ENCODE data around the gene NR6A1. TPM values are rescaled to one million over a fixed set of nuclear protein-coding genes. Genes with fewer than 3 reads are reported as not detected.

The NR6A1 gene
- total RNA-seq, 2 donors from 2014 or later = 0.71 to 4.6 TPM

DNA sequence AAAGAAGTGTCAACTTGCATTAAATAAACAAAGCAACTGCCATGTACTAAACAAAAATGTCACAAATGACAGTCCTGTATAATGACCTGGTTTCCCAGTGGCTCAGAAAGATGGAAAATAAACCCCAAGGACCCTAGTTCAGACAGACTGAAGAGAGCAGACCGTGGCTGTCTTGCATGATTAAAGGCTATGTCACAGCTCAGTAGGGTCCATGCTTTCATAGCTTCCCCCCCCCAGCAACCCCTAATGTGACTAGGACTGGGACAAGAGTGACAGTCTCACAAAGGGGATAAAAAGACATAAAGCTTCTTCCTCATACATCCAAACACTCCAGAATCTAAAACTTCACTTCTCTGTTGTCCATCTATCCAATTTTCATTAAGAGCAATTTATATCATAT is 113.6 kb downstream of the NR6A1 start:
- Histone ChIP-seq H3K4me3 (no peak overlapping the region), H3K27ac (peak overlapping the region; percentile 69 to 77), H3K36me3 (no peaks in the 10 kb centered on the region), H3K4me1 (ENCODE audit: control insufficient read depth in 1 of 2, low read depth in 2 of 2) (peaks cover 5 to 19% of the 10 kb centered on the region in 2 donors), H3K9me3 (no peaks in the 10 kb centered on the region), H3K27me3 (replicated peaks; ENCODE audit: insufficient read depth) (no peaks in the 10 kb centered on the region)
- ATAC-seq (ENCODE audit: insufficient number of reproducible peaks, low FRiP score, low read depth) (no peak), DNase-seq (ENCODE audit: low spot score) (no peak)
- no peak for TF ChIP-seq CTCF (IDR thresholded peaks at IDR 0.05)

DNA sequence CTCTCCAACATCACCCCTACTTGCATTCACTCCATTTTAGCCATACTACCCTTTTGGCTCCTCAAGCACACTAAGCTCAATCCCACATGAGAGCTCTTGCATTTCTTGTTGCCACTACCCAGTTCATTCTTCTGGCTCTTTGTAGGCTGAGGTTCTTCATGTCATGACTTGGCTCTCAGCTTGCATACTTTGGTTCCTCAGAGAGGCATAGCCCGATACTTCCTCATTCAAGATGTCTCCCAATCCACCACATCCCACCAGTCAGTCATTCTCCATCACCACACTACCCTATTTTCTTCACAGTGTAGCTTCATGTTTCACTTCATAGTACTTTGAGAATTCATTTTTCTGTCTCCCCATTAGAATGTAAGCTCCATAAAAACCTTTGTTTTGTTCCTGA is 116.7 kb downstream of the NR6A1 start:
- H3K4me1 ChIP-seq (ENCODE audit: control insufficient read depth in 1 of 2, low read depth in 2 of 2) = peaks cover 3 to 26% of the 10 kb centered on the region in 2 donors
- no peak for ATAC-seq (ENCODE audit: insufficient number of reproducible peaks, low FRiP score, low read depth)
- no peaks in the 10 kb centered on the region for H3K27me3 ChIP-seq (replicated peaks; ENCODE audit: insufficient read depth)
- DNase-seq (ENCODE audit: low spot score) = no peak
- H3K36me3 ChIP-seq = no peaks in the 10 kb centered on the region
- no peaks in the 10 kb centered on the region for H3K9me3 ChIP-seq
- no peak for TF ChIP-seq CTCF (IDR thresholded peaks at IDR 0.05)
- no peak overlapping the region for H3K27ac ChIP-seq
- no peak overlapping the region for H3K4me3 ChIP-seq

DNA sequence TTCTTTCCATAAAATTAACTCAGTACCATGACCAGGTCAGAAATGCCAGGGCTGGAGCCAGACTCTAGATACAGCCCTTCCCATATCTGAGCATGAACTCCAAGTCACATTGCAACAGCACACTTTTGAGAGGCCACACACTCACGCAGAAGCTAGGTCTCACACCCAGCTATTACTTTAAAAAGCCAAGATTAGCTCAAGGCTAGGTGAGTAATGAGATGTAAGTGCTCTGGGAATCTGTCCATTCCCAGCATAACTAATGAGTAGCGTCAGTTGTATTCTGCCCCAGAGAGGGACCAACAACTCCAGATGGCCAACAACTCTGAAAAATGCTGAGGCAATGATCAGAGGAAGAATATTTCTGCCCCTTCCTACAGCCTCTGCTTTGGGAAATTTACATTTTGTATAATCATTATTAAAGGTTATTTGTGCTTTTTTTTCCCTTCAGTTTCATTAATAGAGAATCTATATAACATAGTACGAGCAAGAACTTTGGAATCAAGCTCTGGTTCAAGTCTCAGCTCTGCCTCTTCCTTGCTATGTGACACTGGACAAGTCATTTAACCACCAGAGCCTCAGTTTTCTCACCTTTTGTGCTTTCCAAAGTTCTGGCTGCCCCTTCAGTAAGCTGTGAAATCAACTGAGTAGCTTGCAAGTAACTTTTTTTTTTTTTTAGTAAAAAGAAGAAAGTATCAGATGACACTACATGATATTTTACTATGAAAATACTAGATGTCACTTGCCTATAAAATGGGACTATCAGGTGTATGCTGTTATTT is 118.3 kb downstream of the NR6A1 start:
- Histone ChIP-seq H3K27ac (no peak overlapping the region), H3K27me3 (replicated peaks; ENCODE audit: insufficient read depth) (no peaks in the 10 kb centered on the region), H3K36me3 (no peaks in the 10 kb centered on the region), H3K9me3 (no peaks in the 10 kb centered on the region), H3K4me1 (ENCODE audit: control insufficient read depth in 1 of 2, low read depth in 2 of 2) (peaks cover 3 to 26% of the 10 kb centered on the region in 2 donors), H3K4me3 (no peak overlapping the region)
- ATAC-seq (ENCODE audit: insufficient number of reproducible peaks, low FRiP score, low read depth) (no peak), DNase-seq (ENCODE audit: low spot score) (no peak)
- no peak for TF ChIP-seq CTCF (IDR thresholded peaks at IDR 0.05)

GRCh38 chr9:124652203-124652602 is 118.9 kb downstream of the NR6A1 start:
- DNase-seq (ENCODE audit: low spot score) (no peak), ATAC-seq (ENCODE audit: insufficient number of reproducible peaks, low FRiP score, low read depth) (no peak)
- no peaks in the 10 kb centered on the region for H3K27me3 ChIP-seq (replicated peaks; ENCODE audit: insufficient read depth)

GRCh38 chr9:124645274-124645673 is 125.8 kb downstream of the NR6A1 start:
- no peaks in the 10 kb centered on the region for H3K4me1 ChIP-seq (ENCODE audit: control insufficient read depth in 1 of 2, low read depth in 2 of 2)
- TF ChIP-seq CTCF (IDR thresholded peaks at IDR 0.05) = no peak
- no peak overlapping the region for H3K4me3 ChIP-seq
- ATAC-seq (ENCODE audit: insufficient number of reproducible peaks, low FRiP score, low read depth) (no peak), DNase-seq (ENCODE audit: low spot score) (no peak)
- no peaks in the 10 kb centered on the region for H3K9me3 ChIP-seq
- no peaks in the 10 kb centered on the region for H3K27me3 ChIP-seq (replicated peaks; ENCODE audit: insufficient read depth)
- no peak overlapping the region for H3K27ac ChIP-seq
- H3K36me3 ChIP-seq = no peaks in the 10 kb centered on the region

More at GRCh38 chr9:124652203-124652602, 118.9 kb downstream of the NR6A1 start:
- Histone ChIP-seq H3K4me3 (no peak overlapping the region), H3K9me3 (no peaks in the 10 kb centered on the region), H3K27ac (peak overlapping the region in 1 of 2 donors; percentile 16), H3K4me1 (ENCODE audit: control insufficient read depth in 1 of 2, low read depth in 2 of 2) (peaks cover 3 to 26% of the 10 kb centered on the region in 2 donors), H3K36me3 (no peaks in the 10 kb centered on the region)
- TF ChIP-seq CTCF (IDR thresholded peaks at IDR 0.05) = no peak

Measured in thoracic aorta (tissue), 2 donors.